ENCODE results near the gene POLR2H. TPM values are rescaled to one million over a fixed set of nuclear protein-coding genes. Genes with fewer than 3 reads are reported as not detected.

Gene POLR2H
- total and polyA plus RNA-seq, 2 experiments from 2014 or later: 66.3 to 81.2 TPM

- in situ Hi-C loops (cut with MboI): no loop called here
- H3K9me2 ChIP-seq (ENCODE audit: insufficient read depth): no peaks in the 10 kb centered on the region
- H3K27ac ChIP-seq: peak overlapping the region; percentile 94
- DNase-seq: no peak
- no peak overlapping the region for H3K4me3 ChIP-seq
- H3K9ac ChIP-seq: peak overlapping the region; percentile 88
- peaks cover 58% of the 10 kb centered on the region for H3K36me3 ChIP-seq (ENCODE audit: low read depth)
- peaks cover 86% of the 10 kb centered on the region for H3F3A ChIP-seq (ENCODE audit: insufficient read depth)
- H3K4me1 ChIP-seq (ENCODE audit: insufficient read depth): peaks cover 67% of the 10 kb centered on the region
- WGBS, 2 experiments (ENCODE audit: low coverage in 1 of 2, low lambda C conversion rate in 2 of 2, missing lambda C conversion rate in 2 of 2): 68 to 72% methylated on average over 6 of the region's 6 CpGs
- no peaks in the 10 kb centered on the region for H3K27me3 ChIP-seq (replicated peaks; ENCODE audit: insufficient read depth)
- peaks cover 70% of the 10 kb centered on the region for H3K79me2 ChIP-seq (ENCODE audit: insufficient read depth)
- peaks cover 8% of the 10 kb centered on the region; the same call in 1 of the 2 replicates for H4K20me1 ChIP-seq (ENCODE audit: insufficient read depth)
- H3K4me2 ChIP-seq (ENCODE audit: unreplicated experiment): no peak overlapping the region
- no peak for TF ChIP-seq EZH2phosphoT487 (IDR thresholded peaks at IDR 0.05; ENCODE audit: insufficient read depth, low read depth)
- TF ChIP-seq EZH2 (IDR thresholded peaks at IDR 0.05; ENCODE audit: insufficient read depth, poor library complexity, severe bottlenecking): no peak
- no peaks in the 10 kb centered on the region for H3K9me3 ChIP-seq (ENCODE audit: low read depth)
- H2AFZ ChIP-seq: no peak overlapping the region
Measured at GRCh38 chr3:184333190-184333589, 28.3 kb upstream of the POLR2H start.

GRCh38 chr3:184333700-184334099, 27.8 kb upstream of the POLR2H start:
- Histone ChIP-seq H4K20me1 (ENCODE audit: insufficient read depth) (peaks cover 8% of the 10 kb centered on the region; the same call in 1 of the 2 replicates), H3K27ac (peak overlapping the region; percentile 94), H3K27me3 (replicated peaks; ENCODE audit: insufficient read depth) (no peaks in the 10 kb centered on the region), H3F3A (ENCODE audit: insufficient read depth) (peaks cover 81% of the 10 kb centered on the region), H3K4me1 (ENCODE audit: insufficient read depth) (peaks cover 72% of the 10 kb centered on the region), H3K9me2 (ENCODE audit: insufficient read depth) (no peaks in the 10 kb centered on the region), H3K4me3 (no peak overlapping the region), H3K79me2 (ENCODE audit: insufficient read depth) (peaks cover 70% of the 10 kb centered on the region), H2AFZ (no peak overlapping the region), H3K9ac (peak overlapping the region; percentile 88), H3K36me3 (ENCODE audit: low read depth) (peaks cover 53% of the 10 kb centered on the region), H3K9me3 (ENCODE audit: low read depth) (no peaks in the 10 kb centered on the region), H3K4me2 (ENCODE audit: unreplicated experiment) (no peak overlapping the region)
- DNase-seq: no peak
- in situ Hi-C loops (cut with MboI): no loop called here
- WGBS, 2 experiments (ENCODE audit: low coverage in 1 of 2, low lambda C conversion rate in 2 of 2, missing lambda C conversion rate in 2 of 2): 67% methylated on average over 3 of the region's 3 CpGs
- TF ChIP-seq EZH2phosphoT487 (IDR thresholded peaks at IDR 0.05; ENCODE audit: insufficient read depth, low read depth): no peak
- no peak for TF ChIP-seq EZH2 (IDR thresholded peaks at IDR 0.05; ENCODE audit: insufficient read depth, poor library complexity, severe bottlenecking)

- no peaks in the 10 kb centered on the region for H3K9me3 ChIP-seq (ENCODE audit: low read depth)
- H4K20me1 ChIP-seq (ENCODE audit: insufficient read depth): peaks cover 8% of the 10 kb centered on the region; the same call in 1 of the 2 replicates
- H3K27ac ChIP-seq: peak overlapping the region; percentile 94
- H3K4me3 ChIP-seq: no peak overlapping the region
- H3K79me2 ChIP-seq (ENCODE audit: insufficient read depth): peaks cover 69% of the 10 kb centered on the region
- peak overlapping the region; percentile 88 for H3K9ac ChIP-seq
- in situ Hi-C loops (cut with MboI): no loop called here
- H3K9me2 ChIP-seq (ENCODE audit: insufficient read depth): no peaks in the 10 kb centered on the region
- peaks cover 72% of the 10 kb centered on the region for H3F3A ChIP-seq (ENCODE audit: insufficient read depth)
- no peaks in the 10 kb centered on the region for H3K27me3 ChIP-seq (replicated peaks; ENCODE audit: insufficient read depth)
- peak overlapping the region; percentile 33 for H3K4me2 ChIP-seq (ENCODE audit: unreplicated experiment)
- 29 to 38% methylated on average over 14 to 15 of the region's 15 CpGs for WGBS, 2 experiments (ENCODE audit: low coverage in 1 of 2, low lambda C conversion rate in 2 of 2, missing lambda C conversion rate in 2 of 2)
- TF ChIP-seq EZH2 (IDR thresholded peaks at IDR 0.05; ENCODE audit: insufficient read depth, poor library complexity, severe bottlenecking): no peak
- TF ChIP-seq EZH2phosphoT487 (IDR thresholded peaks at IDR 0.05; ENCODE audit: insufficient read depth, low read depth): no peak
- H2AFZ ChIP-seq: no peak overlapping the region
- peaks cover 44% of the 10 kb centered on the region for H3K36me3 ChIP-seq (ENCODE audit: low read depth)
- peak; percentile 92 for DNase-seq
- H3K4me1 ChIP-seq (ENCODE audit: insufficient read depth): peaks cover 72% of the 10 kb centered on the region
Measured at GRCh38 chr3:184334470-184335158, 26.9 kb upstream of the POLR2H start.

- Histone ChIP-seq H3K36me3 (ENCODE audit: low read depth) (peaks cover 37% of the 10 kb centered on the region), H3K4me2 (ENCODE audit: unreplicated experiment) (no peak overlapping the region)
- WGBS, 2 experiments (ENCODE audit: low coverage in 1 of 2, low lambda C conversion rate in 2 of 2, missing lambda C conversion rate in 2 of 2): 48 to 50% methylated on average over 4 of the region's 4 CpGs
Measured at GRCh38 chr3:184335291-184335660, 26.2 kb upstream of the POLR2H start.

More at GRCh38 chr3:184335291-184335660, 26.2 kb upstream of the POLR2H start:
- Histone ChIP-seq H3F3A (ENCODE audit: insufficient read depth) (peaks cover 65% of the 10 kb centered on the region), H4K20me1 (ENCODE audit: insufficient read depth) (peaks cover 8% of the 10 kb centered on the region; the same call in 1 of the 2 replicates), H2AFZ (no peak overlapping the region), H3K9ac (peak overlapping the region; percentile 88), H3K27me3 (replicated peaks; ENCODE audit: insufficient read depth) (no peaks in the 10 kb centered on the region), H3K9me3 (ENCODE audit: low read depth) (no peaks in the 10 kb centered on the region), H3K9me2 (ENCODE audit: insufficient read depth) (no peaks in the 10 kb centered on the region), H3K4me1 (ENCODE audit: insufficient read depth) (peaks cover 69% of the 10 kb centered on the region), H3K79me2 (ENCODE audit: insufficient read depth) (peaks cover 69% of the 10 kb centered on the region), H3K4me3 (peak overlapping the region; percentile 72; the same call in 1 of the 2 replicates), H3K27ac (peak overlapping the region; percentile 94)
- in situ Hi-C loops (cut with MboI): no loop called here
- DNase-seq: peak; percentile 42
- TF ChIP-seq EZH2phosphoT487 (IDR thresholded peaks at IDR 0.05; ENCODE audit: insufficient read depth, low read depth) (no peak), EZH2 (IDR thresholded peaks at IDR 0.05; ENCODE audit: insufficient read depth, poor library complexity, severe bottlenecking) (no peak)

Data from GM23248 (cell line).